Measurements from ENCODE around the gene GDF7. TPM values are rescaled to one million over a fixed set of nuclear protein-coding genes. Genes with fewer than 3 reads are reported as not detected.
"Not testable (repeated sequence)": the region's sequence is repeated elsewhere in the genome, so short reads cannot be mapped to it uniquely, and the experiment has no call there.

Gene GDF7
- total and polyA plus RNA-seq, 2 of the 8 experiments (the other 6 are each of a cell fraction or from before 2014, with no cell fraction given), result 0.04 to 0.06 TPM

DNA sequence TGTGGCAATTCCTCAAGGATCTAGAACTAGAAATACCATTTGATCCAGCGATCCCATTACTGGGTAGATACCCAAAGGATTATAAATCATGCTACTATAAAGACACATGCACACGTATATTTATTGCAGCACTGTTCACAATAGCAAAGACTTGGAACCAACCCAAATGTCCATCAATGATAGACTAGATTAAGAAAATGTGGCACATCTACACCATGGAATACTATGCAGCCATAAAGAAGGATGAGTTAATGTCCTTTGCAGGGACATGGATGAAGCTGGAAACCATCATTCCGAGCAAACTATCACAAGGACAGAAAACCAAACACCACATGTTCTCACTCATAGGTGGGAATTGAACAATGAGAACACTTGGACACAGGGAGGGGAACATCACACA, 49.2 kb downstream of the GDF7 start:
- H3K23ac ChIP-seq (ENCODE audit: insufficient read length); H3K79me2 ChIP-seq (ENCODE audit: control insufficient read depth in 1 of 2, insufficient read depth in 2 of 2, low read length in 2 of 2); H3K79me1 ChIP-seq (ENCODE audit: low read depth, low read length); H2BK12ac ChIP-seq (ENCODE audit: low read depth, low read length); H4K5ac ChIP-seq (ENCODE audit: insufficient read length, low read depth, low read length); H3K4me1 ChIP-seq (replicated peaks in 1 of 4; ENCODE audit: control insufficient read depth in 3 of 4, insufficient read depth in 4 of 4, low read length in 3 of 4); H3K9ac ChIP-seq (replicated peaks in 1 of 4; ENCODE audit: extremely low read depth in 1 of 4, low read depth in 3 of 4, low read length in 3 of 4); H2BK120ac ChIP-seq (replicated peaks; ENCODE audit: low read depth, low read length); H3K18ac ChIP-seq (ENCODE audit: extremely low read depth, low read length); H4K91ac ChIP-seq (replicated peaks; ENCODE audit: insufficient read length, low read length); H2BK15ac ChIP-seq (ENCODE audit: low read length); H4K20me1 ChIP-seq (replicated peaks in 1 of 2; ENCODE audit: control insufficient read depth in 1 of 2, insufficient read depth in 2 of 2, low read length in 2 of 2); POLR2A ChIA-PET (ENCODE audit: partially characterized antibody); H2BK20ac ChIP-seq (ENCODE audit: low read length); H3K56ac ChIP-seq (replicated peaks; ENCODE audit: insufficient read length, low read depth, low read length); H3K14ac ChIP-seq (ENCODE audit: insufficient read length); FAIRE-seq; H2BK5ac ChIP-seq (ENCODE audit: low read depth, low read length); H3K27me3 ChIP-seq (replicated peaks in 1 of 4; ENCODE audit: control insufficient read depth in 3 of 4, extremely low read depth in 1 of 4, insufficient read depth in 3 of 4, low read length in 3 of 4); H3K4ac ChIP-seq (replicated peaks; ENCODE audit: insufficient read length, low read depth, low read length); H2AFZ ChIP-seq (ENCODE audit: low read length); H3K27ac ChIP-seq (ENCODE audit: low read depth, low read length); H3K4me3 ChIP-seq (ENCODE audit: extremely low read depth in 1 of 4, insufficient read depth in 2 of 4, low read depth in 3 of 4, low read length in 4 of 4); H3K9me3 ChIP-seq (ENCODE audit: insufficient read depth in 2 of 2, low read depth in 1 of 2, low read length in 1 of 2); H3K36me3 ChIP-seq (ENCODE audit: control insufficient read depth in 2 of 4, insufficient read depth in 4 of 4, low read length in 3 of 4); CTCF ChIA-PET (ENCODE audit: partially characterized antibody); H4K8ac ChIP-seq (ENCODE audit: extremely low read depth, insufficient read depth, low read length); H3K23me2 ChIP-seq (ENCODE audit: low read depth, low read length); DNase-seq (ENCODE audit: low read depth in 1 of 2, low spot score in 2 of 2); H2AK5ac ChIP-seq (ENCODE audit: low read depth, low read length); H3K4me2 ChIP-seq (ENCODE audit: insufficient read depth in 1 of 2, low read depth in 2 of 2, low read length in 2 of 2): not testable (repeated sequence)
- WGBS, 2 experiments (ENCODE audit: extremely low coverage in 1 of 2, insufficient coverage in 1 of 2, insufficient read length in 1 of 2, insufficient replicate concordance in 2 of 2, low coverage in 1 of 2, low lambda C conversion rate in 2 of 2, missing lambda C conversion rate in 1 of 2), result 94% methylated on average over 3 of the region's 3 CpGs; no CpG with 5 or more reads in 1 of the 2 experiments

All from H1 (cell line).